GM18498 (cell line): ENCODE data around the gene BNIP3.
"Not testable (repeated sequence)": the region's sequence is repeated elsewhere in the genome, so short reads cannot be mapped to it uniquely, and the experiment has no call there.

Experiments used
- ATAC-seq: cut with Tn5 transposase; IDR thresholded peaks from one replicate; pipeline ENCODE4 v1.9.1; 2021; ENCODE audit warnings: mild to moderate bottlenecking, moderate library complexity; ENCODE audit not compliant: unreplicated experiment

Gene BNIP3

GRCh38 chr10:131930586-131931330 is 51.0 kb downstream of the BNIP3 start:
- no peak for ATAC-seq

- no peak for ATAC-seq
Measured at GRCh38 chr10:131930150-131930549, 51.6 kb downstream of the BNIP3 start.

- ATAC-seq: no peak
Measured at GRCh38 chr10:131929122-131929845, 52.4 kb downstream of the BNIP3 start.

GRCh38 chr10:131928248-131929095 is 53.3 kb downstream of the BNIP3 start:
- peak; percentile 88 for ATAC-seq

GRCh38 chr10:131926743-131927595 is 54.8 kb downstream of the BNIP3 start:
- no peak for ATAC-seq

- no peak for ATAC-seq
Measured at GRCh38 chr10:131926253-131926652, 55.5 kb downstream of the BNIP3 start.

DNA sequence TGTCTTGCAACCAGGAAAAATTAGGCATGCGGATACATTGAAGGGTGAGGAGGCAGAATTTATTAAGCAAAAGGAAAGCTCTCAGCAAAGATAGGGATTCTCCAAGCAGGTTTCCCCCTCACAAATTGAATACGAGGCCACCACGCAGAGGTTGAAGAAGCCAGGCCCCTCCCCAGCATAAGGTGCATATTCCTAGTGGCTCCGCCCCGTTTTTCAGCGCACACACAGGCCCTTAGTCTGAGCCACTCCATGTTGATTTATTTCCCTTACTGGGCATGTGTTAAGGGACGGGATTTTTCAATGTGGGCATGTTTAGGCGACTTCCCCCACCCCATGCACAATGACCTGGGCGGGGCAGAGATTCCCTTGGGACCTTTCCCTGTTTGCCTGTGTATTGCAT is 56.0 kb downstream of the BNIP3 start:
- ATAC-seq: no peak

DNA sequence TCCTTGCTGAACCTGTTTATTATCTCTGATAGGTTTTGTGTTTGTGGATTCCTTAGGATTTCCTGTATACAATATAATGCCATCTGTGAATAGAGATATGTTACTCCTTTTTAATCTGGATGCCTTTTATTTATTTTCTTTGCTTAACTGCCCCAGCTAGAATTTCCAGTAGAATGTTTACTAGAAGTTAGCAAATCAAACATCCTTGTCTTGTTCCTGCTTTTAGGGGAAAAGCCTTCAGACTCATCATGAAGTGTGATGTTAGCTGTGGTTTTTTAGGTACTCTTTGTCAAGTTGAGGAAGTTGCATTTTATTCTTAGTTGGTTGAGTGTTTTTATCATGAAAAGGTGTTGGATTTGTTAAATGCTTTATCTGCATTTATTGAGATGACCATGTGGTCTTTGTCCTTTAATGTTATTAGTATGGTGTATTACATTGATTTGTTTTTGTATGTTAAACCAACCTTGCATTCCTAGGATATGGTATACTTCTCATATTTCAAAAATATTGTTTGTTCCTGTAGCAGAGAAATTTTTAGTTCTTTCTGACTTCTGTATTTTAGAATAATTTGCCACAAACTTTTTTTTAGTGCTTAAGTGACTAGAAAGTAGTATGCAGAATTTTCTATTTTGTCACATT is 56.6 kb downstream of the BNIP3 start:
- no peak for ATAC-seq

DNA sequence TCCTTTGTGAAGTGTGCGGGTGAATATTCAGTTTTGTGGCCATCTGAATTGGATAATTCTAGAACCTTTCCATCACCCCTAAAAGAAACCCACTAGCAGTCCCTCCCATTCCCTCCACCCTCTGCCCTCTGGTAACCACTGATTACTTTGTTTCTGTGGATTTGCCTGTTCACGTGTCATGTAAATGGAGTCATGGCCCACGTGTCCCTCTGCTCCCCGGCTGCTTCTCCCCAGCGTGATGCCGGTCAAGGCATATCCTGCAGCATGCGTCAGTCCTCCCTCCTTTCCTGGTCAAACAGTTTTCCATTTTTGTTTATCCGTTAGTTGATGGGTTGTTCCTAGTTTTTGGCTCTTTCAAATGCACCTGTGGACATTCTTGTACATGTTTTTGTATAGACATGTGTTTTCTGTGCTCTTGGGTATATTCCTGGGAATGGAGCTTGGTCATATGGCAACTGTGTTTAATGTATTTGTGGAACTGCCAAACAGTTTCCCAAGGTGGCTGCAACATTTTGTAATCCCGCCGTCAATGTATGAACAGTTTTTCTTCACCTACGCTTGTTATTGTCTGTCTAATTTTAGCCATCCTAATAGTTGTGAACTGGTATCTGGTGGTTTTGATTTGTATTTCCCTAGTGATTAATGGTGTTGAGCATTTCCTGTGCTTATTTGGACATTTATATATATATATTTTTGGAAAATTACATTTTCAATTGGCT is 58.5 kb downstream of the BNIP3 start:
- no peak for ATAC-seq

DNA sequence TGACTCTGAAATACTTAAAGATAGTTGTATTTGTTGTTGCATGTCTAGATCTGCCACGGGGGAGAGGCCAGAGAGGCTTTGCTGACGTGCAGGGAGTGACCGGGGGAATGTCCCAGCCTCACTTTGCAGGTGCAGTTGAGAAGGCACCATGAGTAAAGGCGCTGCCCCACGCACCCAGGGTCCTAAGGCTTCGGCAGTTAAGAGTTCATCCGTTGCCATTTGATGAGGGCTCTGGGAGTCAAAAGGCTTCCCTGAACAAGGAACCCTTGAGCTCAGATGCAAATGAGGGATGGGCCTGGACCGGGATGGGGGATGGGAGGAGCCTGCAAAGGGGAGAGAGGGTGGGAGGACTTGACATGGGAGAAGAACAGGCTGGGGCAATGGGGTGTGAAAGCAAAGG is 60.5 kb downstream of the BNIP3 start:
- ATAC-seq: peak; percentile 57

GRCh38 chr10:131920693-131921092 is 61.0 kb downstream of the BNIP3 start:
- no peak for ATAC-seq

- no peak for ATAC-seq
Measured at GRCh38 chr10:131920151-131920550, 61.6 kb downstream of the BNIP3 start.

- ATAC-seq: not testable (repeated sequence)
Measured at GRCh38 chr10:131919461-131919860, 62.3 kb downstream of the BNIP3 start.
